ENCODE data around the gene C16orf78.

DNA sequence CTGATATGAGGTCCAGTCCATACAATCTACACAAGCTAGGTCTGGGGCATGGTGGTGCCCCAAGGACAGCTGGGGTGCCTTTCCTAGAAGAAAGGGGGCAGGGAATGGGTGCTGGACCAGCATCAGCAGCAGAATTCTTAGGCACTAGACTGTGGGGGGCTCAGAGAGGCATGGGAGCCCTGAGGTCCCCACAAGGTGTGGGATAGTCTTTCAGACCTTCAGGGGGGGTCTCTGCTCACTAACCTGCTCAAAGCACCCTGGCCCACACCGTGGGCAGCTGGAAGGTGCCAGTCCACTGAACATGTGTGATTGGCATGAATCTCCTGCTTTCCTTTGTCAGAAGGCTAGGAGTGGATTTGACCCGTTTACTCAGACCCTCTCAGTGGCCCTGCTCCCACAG, 26.1 kb upstream of the C16orf78 start:
- no peak for TF ChIP-seq POLR2AphosphoS5 (IDR thresholded peaks at IDR 0.05; ENCODE audit: low read depth, low read length)
- no peak for TF ChIP-seq EZH2 (IDR thresholded peaks at IDR 0.05; ENCODE audit: low read depth, low read length, severe bottlenecking)
- TF ChIP-seq CEBPB (IDR thresholded peaks at IDR 0.05; ENCODE audit: low read depth, low read length), result no peak
- TF ChIP-seq POLR2A (IDR thresholded peaks at IDR 0.05; ENCODE audit: control extremely low read depth in 1 of 2, low read depth in 2 of 2, low read length in 2 of 2), result no peak
- no peak for TF ChIP-seq PHF8 (conservative IDR thresholded peaks at IDR 0.05; ENCODE audit: low read depth, low read length)
- TF ChIP-seq, protein P1, sequence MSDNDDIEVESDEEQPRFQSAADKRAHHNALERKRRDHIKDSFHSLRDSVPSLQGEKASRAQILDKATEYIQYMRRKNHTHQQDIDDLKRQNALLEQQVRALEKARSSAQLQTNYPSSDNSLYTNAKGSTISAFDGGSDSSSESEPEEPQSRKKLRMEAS (IDR thresholded peaks at IDR 0.05), result no peak
- TF ChIP-seq TAF1 (IDR thresholded peaks at IDR 0.05; ENCODE audit: low read depth, low read length), result no peak
- no peak for TF ChIP-seq SRF (IDR thresholded peaks at IDR 0.05; ENCODE audit: low read depth, low read length)
- TF ChIP-seq EGR1 (IDR thresholded peaks at IDR 0.05; ENCODE audit: borderline replicate concordance, low read depth, low read length), result no peak
- TF ChIP-seq CTCF (IDR thresholded peaks at IDR 0.05; ENCODE audit: control extremely low read depth in 1 of 3, insufficient read depth in 1 of 3, low read depth in 1 of 3, low read length in 3 of 3), result no peak
